Epidermal melanocyte (primary cell): Measurements from ENCODE around the gene ASTN2.

Experiments
- DNase-seq: peaks from one replicate; pipeline ENCODE4 v3.0.0; 2011; ENCODE audit warnings: low spot score; ENCODE audit not compliant: insufficient read length

Gene ASTN2

GRCh38 chr9:116393198-116393597, 1021.7 kb downstream of the ASTN2 start:
- DNase-seq: no peak

GRCh38 chr9:116391306-116391900, 1023.5 kb downstream of the ASTN2 start:
- no peak for DNase-seq

GRCh38 chr9:116390303-116391228, 1024.3 kb downstream of the ASTN2 start:
- DNase-seq: no peak

GRCh38 chr9:116389541-116390302, 1025.1 kb downstream of the ASTN2 start:
- no peak for DNase-seq

- no peak for DNase-seq
Measured at GRCh38 chr9:116387934-116388698, 1026.7 kb downstream of the ASTN2 start.

- DNase-seq: no peak
Measured at GRCh38 chr9:116383936-116384335, 1030.9 kb downstream of the ASTN2 start.

- DNase-seq: no peak
Measured at GRCh38 chr9:116383133-116383532, 1031.7 kb downstream of the ASTN2 start.

GRCh38 chr9:116382053-116382452, 1032.8 kb downstream of the ASTN2 start:
- DNase-seq: no peak

GRCh38 chr9:116381350-116381749, 1033.5 kb downstream of the ASTN2 start:
- DNase-seq: no peak

GRCh38 chr9:116380496-116380995, 1034.3 kb downstream of the ASTN2 start:
- no peak for DNase-seq

GRCh38 chr9:116379821-116380220, 1035.0 kb downstream of the ASTN2 start:
- DNase-seq: no peak

- no peak for DNase-seq
Measured at GRCh38 chr9:116378873-116379272, 1036.0 kb downstream of the ASTN2 start.

- no peak for DNase-seq
Measured at GRCh38 chr9:116377179-116377798, 1037.6 kb downstream of the ASTN2 start.
